ENCODE data around the gene USP24.

DNA sequence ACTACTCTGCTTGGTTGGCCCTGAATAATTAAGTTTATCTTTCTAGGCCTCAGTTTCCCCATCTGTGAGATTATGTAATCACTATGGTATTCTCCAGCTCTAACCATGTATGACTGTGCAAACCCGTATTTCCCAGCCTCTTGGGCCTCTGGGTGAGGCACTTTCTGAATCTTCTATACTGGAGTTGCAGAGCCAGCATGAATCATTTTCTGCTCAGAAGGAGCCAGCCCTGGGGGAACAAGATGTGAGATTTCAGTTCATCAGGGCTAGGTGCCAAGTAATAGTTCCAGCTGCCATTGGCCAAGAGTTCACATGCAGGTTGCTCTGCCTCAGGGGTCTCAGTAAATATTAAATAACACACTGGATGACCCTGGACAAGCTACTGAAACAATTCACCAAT is 47.7 kb upstream of the USP24 start:
- TF ChIP-seq, protein P1, sequence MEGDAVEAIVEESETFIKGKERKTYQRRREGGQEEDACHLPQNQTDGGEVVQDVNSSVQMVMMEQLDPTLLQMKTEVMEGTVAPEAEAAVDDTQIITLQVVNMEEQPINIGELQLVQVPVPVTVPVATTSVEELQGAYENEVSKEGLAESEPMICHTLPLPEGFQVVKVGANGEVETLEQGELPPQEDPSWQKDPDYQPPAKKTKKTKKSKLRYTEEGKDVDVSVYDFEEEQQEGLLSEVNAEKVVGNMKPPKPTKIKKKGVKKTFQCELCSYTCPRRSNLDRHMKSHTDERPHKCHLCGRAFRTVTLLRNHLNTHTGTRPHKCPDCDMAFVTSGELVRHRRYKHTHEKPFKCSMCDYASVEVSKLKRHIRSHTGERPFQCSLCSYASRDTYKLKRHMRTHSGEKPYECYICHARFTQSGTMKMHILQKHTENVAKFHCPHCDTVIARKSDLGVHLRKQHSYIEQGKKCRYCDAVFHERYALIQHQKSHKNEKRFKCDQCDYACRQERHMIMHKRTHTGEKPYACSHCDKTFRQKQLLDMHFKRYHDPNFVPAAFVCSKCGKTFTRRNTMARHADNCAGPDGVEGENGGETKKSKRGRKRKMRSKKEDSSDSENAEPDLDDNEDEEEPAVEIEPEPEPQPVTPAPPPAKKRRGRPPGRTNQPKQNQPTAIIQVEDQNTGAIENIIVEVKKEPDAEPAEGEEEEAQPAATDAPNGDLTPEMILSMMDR (IDR thresholded peaks at IDR 0.05): no peak
- TF ChIP-seq POLR2A (IDR thresholded peaks at IDR 0.05): no peak
